ENCODE measurements around the gene ADPRHL1.
"Not testable (repeated sequence)": the region's sequence is repeated elsewhere in the genome, so short reads cannot be mapped to it uniquely, and the experiment has no call there.

ADPRHL1 gene

DNA sequence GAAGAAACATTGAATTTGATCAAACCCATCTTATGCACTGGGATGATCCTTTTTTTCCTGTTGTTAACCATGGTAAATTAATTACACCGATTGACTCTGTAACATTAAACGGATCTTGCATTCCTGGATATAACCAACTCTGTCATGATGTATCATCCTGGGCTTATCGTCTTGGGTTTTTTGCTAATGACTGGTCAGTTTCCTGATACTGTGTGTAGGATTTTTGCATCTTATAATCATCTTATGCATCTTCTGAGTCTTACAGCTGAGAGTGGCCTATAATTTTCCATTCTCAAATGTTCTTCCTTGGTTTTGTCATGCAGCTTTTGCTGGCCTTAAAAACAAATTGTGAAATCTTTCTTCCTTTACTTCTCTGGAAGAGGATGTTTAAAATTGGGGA lies 24.4 kb upstream of the ADPRHL1 start:
- no peak for DNase-seq

DNA sequence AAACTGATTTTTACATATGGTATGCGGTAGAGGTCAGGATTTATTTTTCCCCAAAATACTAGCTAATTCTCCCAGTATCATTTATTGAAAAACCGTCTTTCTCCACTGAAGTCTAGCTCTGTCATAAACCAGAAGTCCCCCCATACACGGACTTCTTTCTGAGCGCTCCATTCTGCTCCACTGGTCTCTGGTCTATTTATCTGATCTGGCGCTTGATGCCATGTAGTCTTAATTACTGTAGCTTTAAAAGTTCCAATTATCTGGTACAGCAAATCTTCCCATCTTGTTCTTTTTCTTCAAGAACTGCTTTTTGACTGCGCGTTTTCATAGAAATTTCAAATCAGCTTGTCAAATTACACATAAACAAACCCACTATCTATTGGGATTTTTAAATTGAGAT lies 23.5 kb upstream of the ADPRHL1 start:
- no peak for DNase-seq

GRCh38 chr13:113475911-113476310 lies 22.6 kb upstream of the ADPRHL1 start:
- DNase-seq = no peak

GRCh38 chr13:113475280-113475679 lies 22.0 kb upstream of the ADPRHL1 start:
- no peak for DNase-seq

DNA sequence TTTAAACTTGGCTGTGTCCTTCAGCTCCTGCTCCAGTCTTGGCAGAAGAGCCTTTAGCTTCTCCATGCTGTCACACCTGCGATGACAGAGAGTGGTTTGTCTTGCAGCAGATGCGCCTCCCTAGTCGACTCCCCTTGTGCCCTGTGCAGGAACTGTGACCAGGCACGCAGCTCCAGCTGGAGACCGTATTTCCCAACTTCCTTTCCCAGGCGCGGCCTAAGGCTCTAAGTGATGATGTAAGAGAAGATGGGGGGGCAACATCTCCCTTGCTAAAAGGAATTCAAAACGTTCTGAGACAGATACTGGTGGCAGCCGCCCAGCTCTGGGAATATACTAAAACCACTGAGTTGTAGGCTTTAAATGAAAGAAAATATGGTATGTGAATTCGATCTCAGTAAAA lies 20.9 kb upstream of the ADPRHL1 start:
- DNase-seq = no peak

GRCh38 chr13:113472355-113473025 lies 19.2 kb upstream of the ADPRHL1 start:
- no peak for DNase-seq

- DNase-seq = no peak
Measured at GRCh38 chr13:113471844-113472243, 18.6 kb upstream of the ADPRHL1 start.

GRCh38 chr13:113470635-113471163 lies 17.4 kb upstream of the ADPRHL1 start:
- DNase-seq = not testable (repeated sequence)

DNA sequence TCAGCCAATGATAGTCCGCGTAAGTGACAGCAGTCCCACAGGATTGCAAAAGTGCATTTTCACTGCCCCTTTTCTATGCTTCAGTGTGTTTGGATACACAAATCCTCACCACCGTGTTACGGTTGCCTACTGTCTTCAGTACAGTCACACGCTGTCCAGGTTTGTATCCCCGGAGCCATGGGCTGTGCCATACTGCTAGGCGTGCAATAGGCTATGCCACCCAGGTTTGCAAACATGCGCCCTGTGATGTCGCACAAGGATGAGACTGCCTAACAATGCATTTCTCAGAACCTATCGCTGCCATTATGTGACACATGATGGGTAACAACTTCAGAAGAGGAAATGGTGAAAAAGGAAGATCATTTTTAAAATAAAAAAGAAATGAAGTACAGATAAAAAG lies 16.8 kb upstream of the ADPRHL1 start:
- no peak for DNase-seq

GRCh38 chr13:113469582-113469981 lies 16.3 kb upstream of the ADPRHL1 start:
- no peak for DNase-seq

DNA sequence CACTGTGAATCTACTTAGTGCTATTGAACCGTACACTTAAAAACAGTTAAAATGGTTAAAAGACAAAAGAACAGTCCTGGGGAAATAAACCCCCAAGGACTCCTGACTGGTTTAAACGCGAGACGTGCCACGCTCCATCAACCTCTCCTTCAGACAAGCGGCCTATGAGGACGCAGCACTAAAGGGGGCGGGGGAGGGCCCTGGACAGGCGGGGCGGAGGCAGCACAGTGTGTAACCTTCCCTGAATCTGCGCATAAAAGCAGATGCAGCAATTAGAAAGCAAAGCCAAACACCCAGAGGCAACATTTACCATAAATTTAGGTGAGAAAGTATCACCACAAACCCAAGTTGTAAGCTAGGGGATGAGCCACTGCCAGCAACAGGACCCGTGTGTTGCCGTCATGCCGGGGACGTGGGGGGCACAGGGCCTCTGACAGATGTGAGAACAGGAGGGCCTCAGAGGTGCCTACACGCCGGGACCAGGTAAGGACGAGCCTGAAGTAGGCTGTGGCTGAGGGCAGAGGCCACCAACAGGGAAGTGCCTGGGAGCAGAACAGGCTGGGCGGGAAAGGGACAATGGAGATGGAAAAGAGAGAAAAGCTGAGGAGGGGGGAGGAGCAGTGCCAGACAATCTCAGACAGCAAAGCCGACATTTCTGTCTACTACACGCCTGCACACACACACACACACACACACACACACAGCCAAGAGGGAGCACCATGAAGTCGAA lies 15.3 kb upstream of the ADPRHL1 start:
- no peak for DNase-seq

GRCh38 chr13:113468029-113468428 lies 14.7 kb upstream of the ADPRHL1 start:
- no peak for DNase-seq

GRCh38 chr13:113466383-113466782 lies 13.1 kb upstream of the ADPRHL1 start:
- DNase-seq = no peak

- no peak for DNase-seq
Measured at GRCh38 chr13:113465300-113465699, 12.0 kb upstream of the ADPRHL1 start.

- no peak for DNase-seq
Measured at GRCh38 chr13:113464476-113464875, 11.2 kb upstream of the ADPRHL1 start.

- DNase-seq = no peak
Measured at GRCh38 chr13:113461022-113461751, 7.9 kb upstream of the ADPRHL1 start.

- no peak for DNase-seq
Measured at GRCh38 chr13:113460599-113460998, 7.3 kb upstream of the ADPRHL1 start.

GRCh38 chr13:113460064-113460555 lies 6.8 kb upstream of the ADPRHL1 start:
- DNase-seq = no peak

DNA sequence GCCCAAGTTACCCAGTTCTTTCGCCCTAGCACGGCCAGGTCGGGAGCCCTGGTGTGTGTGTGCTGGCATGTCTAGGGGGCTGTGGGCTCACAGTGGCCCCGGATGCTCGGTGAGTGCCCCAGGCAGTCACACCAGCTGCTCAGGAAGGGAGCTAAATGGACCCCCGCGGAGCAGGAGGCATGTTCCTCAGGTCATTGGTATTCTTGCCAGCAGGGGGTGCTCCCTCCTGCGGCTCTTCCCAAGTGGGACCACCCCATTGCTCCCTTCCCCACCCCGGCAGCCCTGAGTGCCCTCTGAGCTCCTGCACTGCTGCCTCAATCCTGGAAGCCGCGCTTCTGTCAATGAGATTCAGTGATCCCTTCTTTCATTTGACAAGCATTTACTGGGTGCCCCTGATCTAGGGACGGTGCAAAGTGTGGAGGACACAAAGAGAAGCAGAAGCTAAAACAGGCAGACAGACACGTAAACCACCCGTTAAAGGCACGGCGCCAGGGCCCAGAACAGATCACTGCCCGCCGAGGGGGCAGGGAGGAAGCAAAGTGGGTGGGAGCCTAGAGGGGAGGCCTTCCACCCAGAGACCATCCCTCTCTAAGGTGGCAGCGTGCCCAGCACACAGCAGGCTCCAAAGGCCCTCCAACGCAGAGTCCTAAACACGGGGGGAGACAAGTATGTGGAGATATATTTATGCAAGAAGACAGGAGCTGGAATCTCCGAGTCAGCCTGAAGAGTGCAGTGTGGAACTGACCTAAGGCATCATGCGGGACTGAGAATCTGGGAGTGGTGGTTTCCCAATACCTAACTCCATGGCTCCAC lies 5.2 kb upstream of the ADPRHL1 start:
- no peak for DNase-seq

DNA sequence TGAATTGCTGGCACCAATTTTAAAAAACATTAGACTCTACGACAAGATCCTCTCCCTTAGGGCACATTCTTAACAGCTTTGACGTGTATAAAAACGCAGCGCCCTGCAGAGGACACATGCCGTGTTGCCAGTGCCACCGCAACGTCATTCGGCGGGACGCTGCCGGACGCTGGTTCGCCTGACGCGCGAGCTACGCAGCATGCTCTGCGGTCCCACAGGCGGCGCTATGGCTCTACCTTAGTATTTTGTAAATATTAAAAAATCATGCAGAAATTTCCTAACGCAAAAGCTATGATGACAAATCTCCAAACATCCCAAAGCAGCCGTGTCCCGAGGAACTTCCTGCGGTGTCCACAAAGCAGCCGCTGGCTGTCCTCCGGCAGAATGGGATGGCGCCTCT lies 4.2 kb upstream of the ADPRHL1 start:
- DNase-seq = no peak

DNA sequence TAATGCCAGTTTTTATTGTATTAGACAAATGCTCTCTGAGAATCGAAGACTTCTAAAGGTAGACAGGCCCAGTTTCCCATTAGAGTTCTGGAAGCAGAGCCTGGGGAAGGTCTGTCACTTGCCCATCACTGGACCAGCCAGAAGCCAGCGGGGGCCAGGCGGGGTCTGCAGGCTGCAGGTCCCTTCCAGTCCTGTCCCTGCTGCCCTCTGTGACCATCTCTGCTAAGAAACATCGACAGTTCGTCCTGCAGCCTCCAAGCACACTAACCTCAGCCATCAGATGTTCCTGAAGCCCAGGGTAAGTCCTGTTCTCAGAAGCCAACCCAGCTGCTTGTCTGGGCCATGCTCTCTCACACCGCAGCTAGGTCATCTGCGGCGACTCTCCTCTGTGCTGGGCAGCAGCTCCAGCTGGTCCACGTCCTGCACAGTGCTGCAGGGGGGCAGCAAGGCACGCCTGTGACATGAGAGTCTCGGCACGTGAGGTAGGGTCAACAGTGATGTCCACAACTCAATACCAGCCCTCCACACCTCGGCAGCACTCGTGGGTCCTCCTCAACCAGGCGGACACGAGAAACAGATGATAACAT lies 2.9 kb upstream of the ADPRHL1 start:
- DNase-seq = no peak

DNA sequence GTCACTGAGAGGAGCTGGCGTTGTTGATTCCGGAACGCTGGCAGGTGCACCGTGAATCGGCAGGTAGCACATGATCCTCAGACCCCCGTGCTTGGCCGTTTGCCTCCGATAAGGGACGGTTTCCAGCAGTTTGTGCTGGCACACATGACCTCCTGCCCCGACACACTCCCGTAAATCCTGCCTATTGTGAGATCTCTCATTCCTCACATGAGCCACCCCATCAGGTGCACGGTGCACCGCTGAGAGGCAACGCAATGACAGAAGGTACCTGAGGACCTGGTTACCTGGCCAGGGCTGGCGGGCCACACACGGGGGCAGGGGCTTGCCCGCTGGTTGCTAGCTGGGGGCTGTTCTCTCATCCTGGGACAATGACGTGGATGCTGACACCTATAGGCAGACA lies 2.1 kb upstream of the ADPRHL1 start:
- no peak for DNase-seq
